HCT116 (cell line): ENCODE measurements around the gene ADGRB3. TPM values are rescaled to one million over a fixed set of nuclear protein-coding genes. Genes with fewer than 3 reads are reported as not detected.

ENCODE experiments used
- ATAC-seq: fragments of 200-7000 bp; cut with Tn5 transposase; 2 replicates; pipeline ENCODE4 v1.9.1; 2020; ENCODE audit warnings: mild to moderate bottlenecking, moderate library complexity
- BruUV-seq: library from RNA; stranded (reverse); fragments of 400-500 nt; replicated peaks from 2 replicates; lab custom pipeline; 2021; lab: Mats Ljungman, UMichigan
- CTCF ChIA-PET: fragments of 300-600 bp; sonication (Branson Sonifier 250); formaldehyde crosslinking; loops from one replicate; lab custom pipeline; 2021; ENCODE audit warnings: antibody characterized with exemption; lab: Charles Lee
- POLR2A ChIA-PET: fragments of 300-600, 350-600 bp; sonication (Branson Sonifier 250); formaldehyde crosslinking; loops from one replicate; lab custom pipeline; 2021; ENCODE audit warnings: antibody characterized with exemption; lab: Charles Lee
- RAD21 ChIA-PET, 2 experiments: fragments of 300-600 bp; sonication (Branson Sonifier 250); formaldehyde crosslinking; loops; one replicate each; lab custom pipeline; 2023; ENCODE audit warnings: low total read pairs in 2 of 2; ENCODE audit not compliant: uncharacterized antibody in 2 of 2, unreplicated experiment in 2 of 2, low non-redundant PET in 1 of 2; lab: Charles Lee
- DNase-seq: peaks from one replicate; pipeline ENCODE4 v3.0.0-alpha.2; 2010; ENCODE audit warnings: low read depth, low spot score
- H2AFZ ChIP-seq: fragments of 200-600 bp; shearing (Covaris generic), sonication (generic); 2 replicates; pipeline ENCODE4 v1.6.1; 2017; ENCODE audit warnings: low read depth, mixed run types, mixed read lengths, antibody characterized with exemption, low read length; ENCODE audit not compliant: poor library complexity, severe bottlenecking
- H3K27ac ChIP-seq: 2 replicates; pipeline ENCODE4 v1.5.1; 2012; ENCODE audit warnings: low read depth, low read length
- H3K27me3 ChIP-seq: fragments of 200-600 bp; sonication (generic); 2 replicates; pipeline ENCODE4 v1.6.1; 2016; ENCODE audit warnings: mixed run types, low read length, mixed read lengths; ENCODE audit not compliant: insufficient read depth
- H3K36me3 ChIP-seq, 2 experiments: fragments of 200-500 bp in 1 of 2; fragments of 200-600 bp in 1 of 2; sonication (Bioruptor generic) in 1 of 2; sonication (generic) in 1 of 2; 2 replicates each; pipeline versions ENCODE4 v1.5.1 to v1.6.1; 2014 to 2016; ENCODE audit warnings: low read length in 2 of 2, inconsistent platforms in 1 of 2, mixed read lengths in 1 of 2, mixed run types in 1 of 2; ENCODE audit not compliant: insufficient read depth in 2 of 2, control insufficient read depth in 1 of 2
- H3K4me1 ChIP-seq, 2 experiments: fragments of 200-600 bp in 1 of 2; sonication (generic) in 1 of 2; 2 replicates each; pipeline versions ENCODE4 v1.5.1 to v1.6.1; 2012 to 2017; ENCODE audit warnings: low read length in 2 of 2, inconsistent platforms in 1 of 2, mild to moderate bottlenecking in 1 of 2, mixed read lengths in 1 of 2, mixed run types in 1 of 2, moderate library complexity in 1 of 2; ENCODE audit not compliant: insufficient read depth in 2 of 2, control insufficient read depth in 1 of 2
- H3K4me2 ChIP-seq: fragments of 200-600 bp; sonication (generic); 2 replicates; pipeline ENCODE4 v1.6.1; 2017; ENCODE audit warnings: mixed run types, low read length, mixed read lengths
- H3K4me3 ChIP-seq, 2 experiments: fragments of 200-600 bp in 1 of 2; sonication (generic) in 1 of 2; replicated peaks in 1 of 2; 2 replicates each; pipeline ENCODE4 v1.5.1; 2011 to 2016; ENCODE audit warnings: low read length in 2 of 2, control low read depth in 1 of 2, low read depth in 1 of 2, mild to moderate bottlenecking in 1 of 2, mixed read lengths in 1 of 2, mixed run types in 1 of 2
- H3K79me2 ChIP-seq: fragments of 200-600 bp; sonication (generic); 2 replicates; pipeline ENCODE4 v1.6.1; 2017; ENCODE audit warnings: mild to moderate bottlenecking, mixed run types, low read length, moderate library complexity, mixed read lengths; ENCODE audit not compliant: insufficient read depth
- H3K9ac ChIP-seq: fragments of 200-600 bp; sonication (generic); 2 replicates; pipeline ENCODE4 v1.6.1; 2016; ENCODE audit warnings: low read length, mixed read lengths
- H3K9me2 ChIP-seq: fragments of 200-600 bp; sonication (generic), shearing (Covaris generic); 2 replicates; pipeline ENCODE4 v1.6.1; 2017; ENCODE audit warnings: mixed run types, mild to moderate bottlenecking, moderate library complexity; ENCODE audit not compliant: insufficient read depth
- H3K9me3 ChIP-seq, 2 experiments: fragments of 200-500 bp in 1 of 2; fragments of 200-600 bp in 1 of 2; sonication (Bioruptor generic) in 1 of 2; sonication (generic) in 1 of 2; 2 replicates each; pipeline ENCODE4 v1.6.1; 2014 to 2017; ENCODE audit warnings: low read length in 2 of 2, mixed read lengths in 2 of 2, inconsistent platforms in 1 of 2, low read depth in 1 of 2, mild to moderate bottlenecking in 1 of 2, mixed run types in 1 of 2, moderate library complexity in 1 of 2; ENCODE audit not compliant: control insufficient read depth in 1 of 2, insufficient read depth in 1 of 2
- H4K20me1 ChIP-seq: fragments of 200-600 bp; sonication (generic), shearing (Covaris generic); 2 replicates; pipeline ENCODE4 v1.6.1; 2017; ENCODE audit warnings: mixed run types, mild to moderate bottlenecking, moderate library complexity; ENCODE audit not compliant: insufficient read depth
- ATF3 ChIP-seq: IDR thresholded peaks from 2 replicates; pipeline ENCODE4 v1.6.1; 2012
- CBX3 ChIP-seq: IDR thresholded peaks from 2 replicates; pipeline ENCODE4 v1.6.1; 2012; ENCODE audit warnings: low read depth
- CEBPB ChIP-seq: IDR thresholded peaks from 2 replicates; pipeline ENCODE4 v1.6.1; 2012; ENCODE audit warnings: low read depth
- EGR1 ChIP-seq: IDR thresholded peaks from 2 replicates; pipeline ENCODE4 v1.6.1; 2012; ENCODE audit warnings: low read depth
- EZH2 ChIP-seq: fragments of 200-600 bp; sonication (generic); IDR thresholded peaks from 2 replicates; pipeline ENCODE4 v1.6.1; 2017; ENCODE audit warnings: antibody characterized with exemption, mixed run types
- JUND ChIP-seq: IDR thresholded peaks from 2 replicates; pipeline ENCODE4 v1.6.1; 2012
- RAD21 ChIP-seq: IDR thresholded peaks from 2 replicates; pipeline ENCODE4 v1.6.1; 2012; ENCODE audit warnings: low read depth, mild to moderate bottlenecking
- SRF ChIP-seq: IDR thresholded peaks from 2 replicates; pipeline ENCODE4 v1.6.1; 2012; ENCODE audit warnings: low read depth
- TCF7L2 ChIP-seq: IDR thresholded peaks from 2 replicates; pipeline ENCODE4 v1.7.0; 2011; ENCODE audit warnings: borderline replicate concordance, inconsistent platforms; ENCODE audit not compliant: insufficient read depth, insufficient read length; ENCODE audit errors: extremely low read depth
- YY1 ChIP-seq: IDR thresholded peaks from 2 replicates; pipeline ENCODE4 v1.6.1; 2011; ENCODE audit warnings: low read length, low read depth, moderate library complexity, mild to moderate bottlenecking; ENCODE audit not compliant: insufficient replicate concordance; ENCODE audit errors: extremely low read depth
- ZNF274 ChIP-seq: fragments of 200-500 bp; sonication (Bioruptor generic); IDR thresholded peaks from 2 replicates; pipeline ENCODE4 v1.6.1; 2014; ENCODE audit warnings: mild to moderate bottlenecking, low read depth, low read length, inconsistent platforms
- intact Hi-C: fragments of 100-400 bp; cut with micrococcal nuclease; formaldehyde crosslinking; loops from 2 replicates; pipeline ENCODE4 v1.10.0; 2022
- total RNA-seq: library from RNA; stranded (reverse); gene quantifications from one replicate; pipeline ENCODE4 v1.2.1, GENCODE V29; 2021; ENCODE audit not compliant: unreplicated experiment

The ADGRB3 gene
- total RNA-seq, 1 experiment from 2014 or later = not detected

GRCh38 chr6:68680264-68680663, 45.2 kb downstream of the ADGRB3 start:
- no peaks in the 10 kb centered on the region for H4K20me1 ChIP-seq
- no peaks in the 10 kb centered on the region for H3K27me3 ChIP-seq
- H2AFZ ChIP-seq = no peak overlapping the region
- ChIA-PET POLR2A (no interaction called here), RAD21 (no interaction called here), CTCF (no interaction called here)
- H3K9ac ChIP-seq = no peak overlapping the region
- no peaks in the 10 kb centered on the region for H3K4me1 ChIP-seq
- H3K4me3 ChIP-seq = no peak overlapping the region
- H3K9me3 ChIP-seq = peaks cover 4% of the 10 kb centered on the region in 2 experiments; a peak in 2 of 4 replicates
- no peaks in the 10 kb centered on the region for H3K9me2 ChIP-seq
- H3K4me2 ChIP-seq = no peak overlapping the region
- DNase-seq (no peak), ATAC-seq (no peak)
- no peaks in the 10 kb centered on the region for H3K36me3 ChIP-seq
- no peak for TF ChIP-seq JUND
- no peak for TF ChIP-seq CBX3
- TF ChIP-seq EZH2 = no peak
- no TSS peak for BruUV-seq
- no peak overlapping the region for H3K27ac ChIP-seq
- intact Hi-C loops = no loop called here
- H3K79me2 ChIP-seq = no peaks in the 10 kb centered on the region

GRCh38 chr6:68689910-68690309, 54.8 kb downstream of the ADGRB3 start:
- Histone ChIP-seq H3K4me2 (no peak overlapping the region), H3K79me2 (no peaks in the 10 kb centered on the region), H3K27ac (no peak overlapping the region), H3K9ac (no peak overlapping the region), H3K4me3 (no peak overlapping the region), H3K9me2 (no peaks in the 10 kb centered on the region), H3K9me3 (peaks cover 0 to 27% of the 10 kb centered on the region in 2 experiments; a peak in 2 of 4 replicates), H2AFZ (no peak overlapping the region), H3K27me3 (no peaks in the 10 kb centered on the region), H4K20me1 (no peaks in the 10 kb centered on the region), H3K4me1 (no peaks in the 10 kb centered on the region), H3K36me3 (no peaks in the 10 kb centered on the region)
- no peak for ATAC-seq
- DNase-seq = no peak
- TF ChIP-seq RAD21 = no peak
- TF ChIP-seq EGR1 = no peak
- TF ChIP-seq TCF7L2 = no peak
- no peak for TF ChIP-seq ATF3
- no peak for TF ChIP-seq ZNF274
- TF ChIP-seq SRF = no peak
- no peak for TF ChIP-seq YY1
- TF ChIP-seq CEBPB = no peak
- no peak for TF ChIP-seq JUND
- ChIA-PET POLR2A (no interaction called here), RAD21 (no interaction called here), CTCF (no interaction called here)
- no TSS peak for BruUV-seq
- intact Hi-C loops = no loop called here
